ENCODE data around the gene OR10H2.

GRCh38 chr19:15680478-15681322, 47.1 kb upstream of the OR10H2 start:
- TF ChIP-seq CTCF (IDR thresholded peaks at IDR 0.05; ENCODE audit: borderline replicate concordance, extremely low read depth, low read length, poor library complexity, severe bottlenecking) (no peak), EZH2 (IDR thresholded peaks at IDR 0.05; ENCODE audit: borderline replicate concordance, low read depth, low read length, severe bottlenecking) (no peak)
